Muscle of leg (tissue), 11 donors: ENCODE results near the gene TYRO3. TPM values are rescaled to one million over a fixed set of nuclear protein-coding genes. Genes with fewer than 3 reads are reported as not detected.

Source experiments
- DNase-seq: peaks from one replicate; pipeline ENCODE4 v3.0.0; 2013
- H3K27ac ChIP-seq: one replicate; pipeline ENCODE4 v1.5.1; 2013; ENCODE audit warnings: mild to moderate bottlenecking, low read length, control low read depth
- H3K27me3 ChIP-seq: one replicate; pipeline ENCODE4 v1.6.1; 2013; ENCODE audit warnings: low read length; ENCODE audit not compliant: control insufficient read depth, insufficient read depth
- H3K36me3 ChIP-seq: one replicate; pipeline ENCODE4 v1.6.1; 2013; ENCODE audit warnings: low read length; ENCODE audit not compliant: control insufficient read depth, insufficient read depth
- H3K4me1 ChIP-seq: one replicate; pipeline ENCODE4 v1.6.1; 2013; ENCODE audit warnings: low read length; ENCODE audit not compliant: control insufficient read depth, insufficient read depth
- H3K4me3 ChIP-seq: one replicate; pipeline ENCODE4 v1.5.1; 2013; ENCODE audit warnings: low read length, control low read depth
- H3K9me3 ChIP-seq: replicated peaks from 2 replicates; pipeline ENCODE4 v1.6.1; 2013; ENCODE audit warnings: low read depth, low read length; ENCODE audit not compliant: control insufficient read depth
- whole genome bisulfite sequencing: methylation state at CpG from one replicate; pipeline ENCODE4 v1.1.5; 2013; ENCODE audit warnings: missing lambda C conversion rate; ENCODE audit not compliant: insufficient coverage; 5-methylcytosine and 5-hydroxymethylcytosine counted together
- polyA plus RNA-seq, 8 donors: library from polyadenylated mRNA; unstranded; fragments of 120-200 nt; gene quantifications; one replicate each; pipeline versions ENCODE4 v1.2.1 to v1.2.3, GENCODE V29; 2013; ENCODE audit warnings: inconsistent platforms in 1 of 8, low replicate concordance in 1 of 8; ENCODE audit not compliant: insufficient read length in 8 of 8, insufficient read depth in 1 of 8
- total RNA-seq: library from RNA; stranded (reverse); fragments of 120-200 nt; gene quantifications from one replicate; pipeline ENCODE4 v1.2.4, GENCODE V29; 2013

The TYRO3 gene
- total and polyA plus RNA-seq, 9 donors = 13.9 to 37.9 (median 23.6) TPM

GRCh38 chr15:41597787-41598186, 38.8 kb downstream of the TYRO3 start:
- no peak overlapping the region for H3K27ac ChIP-seq
- H3K4me1 ChIP-seq = no peaks in the 10 kb centered on the region
- no CpG with 5 or more reads among the region's 5 CpGs for WGBS
- H3K4me3 ChIP-seq = no peak overlapping the region
- no peaks in the 10 kb centered on the region for H3K36me3 ChIP-seq
- no peaks in the 10 kb centered on the region for H3K9me3 ChIP-seq
- DNase-seq = no peak
- H3K27me3 ChIP-seq = no peaks in the 10 kb centered on the region

GRCh38 chr15:41599061-41599460, 40.0 kb downstream of the TYRO3 start:
- no peak overlapping the region for H3K27ac ChIP-seq
- no peak overlapping the region for H3K4me3 ChIP-seq
- H3K36me3 ChIP-seq = no peaks in the 10 kb centered on the region
- no peak for DNase-seq
- no peaks in the 10 kb centered on the region for H3K27me3 ChIP-seq
- H3K9me3 ChIP-seq = no peaks in the 10 kb centered on the region
- WGBS = no CpG with 5 or more reads among the region's 1 CpG
- peaks cover 3% of the 10 kb centered on the region for H3K4me1 ChIP-seq

GRCh38 chr15:41603411-41603935, 44.5 kb downstream of the TYRO3 start:
- no peak overlapping the region for H3K4me3 ChIP-seq
- peaks cover 2% of the 10 kb centered on the region for H3K27me3 ChIP-seq
- WGBS = 80% methylated on average over 1 of the region's 6 CpGs
- no peak overlapping the region for H3K27ac ChIP-seq
- H3K4me1 ChIP-seq = peaks cover 7% of the 10 kb centered on the region
- H3K36me3 ChIP-seq = no peaks in the 10 kb centered on the region
- no peaks in the 10 kb centered on the region for H3K9me3 ChIP-seq
- DNase-seq = no peak

DNA sequence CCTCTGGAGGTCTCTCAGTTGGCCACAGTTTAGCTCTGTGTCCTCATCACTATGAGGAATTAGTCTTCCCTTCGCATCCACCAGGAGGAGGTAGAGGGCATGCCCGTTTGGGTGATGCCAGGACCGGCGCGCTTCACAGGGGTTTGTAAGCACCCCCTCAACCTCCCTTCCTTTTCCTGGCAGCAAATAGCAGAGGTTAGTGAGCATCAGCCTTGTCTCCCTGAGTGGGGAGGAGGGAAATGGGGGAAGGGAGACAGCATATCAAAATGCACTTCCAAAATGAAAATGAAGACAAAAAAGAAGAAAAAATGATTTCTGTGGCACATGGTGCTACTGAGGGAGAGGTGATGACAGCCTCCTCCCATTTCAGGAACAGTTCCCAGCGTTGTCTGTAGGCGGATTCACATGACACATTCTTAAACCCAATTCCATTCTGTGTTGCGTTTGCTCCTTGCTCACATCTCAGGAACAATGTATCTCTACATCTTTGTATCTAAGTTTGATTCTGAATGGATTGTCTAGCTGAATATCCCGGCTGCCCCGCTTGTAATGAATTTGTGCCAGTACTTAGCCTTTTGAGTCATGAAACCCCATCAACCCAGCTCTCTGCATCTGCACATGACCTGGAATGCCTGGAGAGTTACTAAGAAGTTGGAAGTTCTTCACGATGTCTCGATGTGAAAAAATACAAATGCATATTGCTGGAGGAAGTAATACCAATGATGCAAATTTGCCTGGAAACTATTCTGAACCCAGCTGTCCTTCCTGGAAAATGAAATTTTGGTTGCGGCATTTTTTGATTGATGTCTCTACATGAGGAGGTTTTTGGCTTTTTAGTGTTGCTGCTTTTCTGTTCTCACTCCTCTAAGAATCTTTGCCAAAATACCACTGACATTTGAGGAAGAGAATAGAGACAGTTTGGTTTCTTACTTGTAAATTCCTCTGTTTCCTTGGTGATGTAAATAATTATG, 45.2 kb downstream of the TYRO3 start:
- Histone ChIP-seq H3K9me3 (no peaks in the 10 kb centered on the region), H3K27ac (peak overlapping the region; percentile 80), H3K4me1 (peaks cover 7% of the 10 kb centered on the region), H3K36me3 (no peaks in the 10 kb centered on the region), H3K4me3 (peak overlapping the region; percentile 6), H3K27me3 (peaks cover 2% of the 10 kb centered on the region)
- WGBS = 6% methylated on average over 2 of the region's 13 CpGs
- peak; percentile 88 for DNase-seq

DNA sequence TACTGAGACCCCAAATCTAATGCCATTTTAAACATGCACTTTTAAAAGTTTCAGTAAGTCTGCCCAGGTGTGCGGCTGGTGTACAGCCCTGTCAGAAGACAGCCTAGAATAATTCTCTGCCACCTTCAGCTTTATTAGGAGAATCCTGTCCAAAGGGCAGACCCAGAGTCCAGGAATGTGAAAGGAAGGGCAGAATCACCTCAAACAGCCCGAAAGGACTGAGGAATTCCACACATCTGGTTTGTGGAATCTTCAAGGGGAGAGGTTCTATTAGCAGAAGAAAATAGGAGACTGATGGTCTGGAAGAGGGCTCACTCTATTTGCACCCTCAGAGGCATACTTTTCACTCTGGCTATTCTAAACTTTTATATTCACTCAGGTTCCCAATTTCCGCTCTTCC, 46.6 kb downstream of the TYRO3 start:
- 86% methylated on average over 1 of the region's 3 CpGs for WGBS
- Histone ChIP-seq H3K4me3 (no peak overlapping the region), H3K4me1 (peaks cover 7% of the 10 kb centered on the region), H3K36me3 (no peaks in the 10 kb centered on the region), H3K27ac (no peak overlapping the region), H3K27me3 (peaks cover 2% of the 10 kb centered on the region), H3K9me3 (no peaks in the 10 kb centered on the region)
- no peak for DNase-seq

- Histone ChIP-seq H3K27me3 (peaks cover 2% of the 10 kb centered on the region), H3K9me3 (no peaks in the 10 kb centered on the region), H3K27ac (no peak overlapping the region), H3K4me1 (peaks cover 7% of the 10 kb centered on the region), H3K36me3 (no peaks in the 10 kb centered on the region), H3K4me3 (no peak overlapping the region)
- peak; percentile 87 for DNase-seq
- WGBS = 18% methylated on average over 1 of the region's 1 CpG
These were observed 48.0 kb downstream of the TYRO3 start for GRCh38 chr15:41606997-41607396.

DNA sequence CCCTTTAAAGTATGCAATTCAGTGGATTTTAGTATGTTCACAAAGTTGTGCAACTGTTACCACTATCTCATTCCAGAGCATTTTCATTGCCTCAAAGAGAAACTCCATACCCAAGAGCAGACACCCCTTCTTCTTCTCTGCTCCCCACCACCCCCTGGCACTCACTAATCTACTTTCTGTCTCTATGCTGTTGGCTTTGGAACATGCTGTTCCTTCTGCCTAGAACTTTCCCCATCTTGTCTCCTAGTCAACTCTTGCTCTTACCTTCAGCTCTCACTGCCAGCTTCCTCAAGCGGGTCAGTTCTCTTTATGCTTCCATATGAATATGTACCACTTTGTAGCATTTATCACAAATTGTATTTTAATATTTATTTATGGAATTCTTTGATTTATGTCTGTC, 50.1 kb downstream of the TYRO3 start:
- WGBS = no CpG with 5 or more reads among the region's 1 CpG
- Histone ChIP-seq H3K4me3 (no peak overlapping the region), H3K27me3 (peaks cover 2% of the 10 kb centered on the region)

DNA sequence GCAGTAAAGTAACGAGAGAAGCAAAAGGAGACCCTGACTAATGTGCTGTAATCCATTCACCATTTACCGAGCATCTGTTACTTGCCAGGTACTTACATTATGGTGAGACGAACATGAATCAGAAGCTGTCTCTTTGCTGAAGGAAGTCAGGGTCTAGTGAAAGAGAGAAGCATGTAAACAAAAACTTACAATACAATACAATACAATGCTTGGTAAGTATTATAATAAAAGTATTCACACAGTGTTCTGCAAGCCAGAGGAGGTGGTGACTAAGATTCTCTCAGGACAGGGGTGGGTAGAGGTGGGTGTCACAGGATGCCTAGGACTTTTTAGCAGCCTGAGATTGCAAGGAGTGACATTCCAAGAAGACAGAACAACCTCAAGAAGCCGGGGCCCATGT, 51.0 kb downstream of the TYRO3 start:
- H3K4me3 ChIP-seq = no peak overlapping the region
- H3K9me3 ChIP-seq = no peaks in the 10 kb centered on the region
- H3K27ac ChIP-seq = no peak overlapping the region
- no peaks in the 10 kb centered on the region for H3K27me3 ChIP-seq
- no peaks in the 10 kb centered on the region for H3K4me1 ChIP-seq
- no peaks in the 10 kb centered on the region for H3K36me3 ChIP-seq
- DNase-seq = no peak
- 89% methylated on average over 1 of the region's 4 CpGs for WGBS

More for the DNA sequence above, 50.1 kb downstream of the TYRO3 start:
- no peaks in the 10 kb centered on the region for H3K36me3 ChIP-seq
- no peak for DNase-seq
- H3K27ac ChIP-seq = no peak overlapping the region
- H3K9me3 ChIP-seq = no peaks in the 10 kb centered on the region
- H3K4me1 ChIP-seq = peaks cover 3% of the 10 kb centered on the region

DNA sequence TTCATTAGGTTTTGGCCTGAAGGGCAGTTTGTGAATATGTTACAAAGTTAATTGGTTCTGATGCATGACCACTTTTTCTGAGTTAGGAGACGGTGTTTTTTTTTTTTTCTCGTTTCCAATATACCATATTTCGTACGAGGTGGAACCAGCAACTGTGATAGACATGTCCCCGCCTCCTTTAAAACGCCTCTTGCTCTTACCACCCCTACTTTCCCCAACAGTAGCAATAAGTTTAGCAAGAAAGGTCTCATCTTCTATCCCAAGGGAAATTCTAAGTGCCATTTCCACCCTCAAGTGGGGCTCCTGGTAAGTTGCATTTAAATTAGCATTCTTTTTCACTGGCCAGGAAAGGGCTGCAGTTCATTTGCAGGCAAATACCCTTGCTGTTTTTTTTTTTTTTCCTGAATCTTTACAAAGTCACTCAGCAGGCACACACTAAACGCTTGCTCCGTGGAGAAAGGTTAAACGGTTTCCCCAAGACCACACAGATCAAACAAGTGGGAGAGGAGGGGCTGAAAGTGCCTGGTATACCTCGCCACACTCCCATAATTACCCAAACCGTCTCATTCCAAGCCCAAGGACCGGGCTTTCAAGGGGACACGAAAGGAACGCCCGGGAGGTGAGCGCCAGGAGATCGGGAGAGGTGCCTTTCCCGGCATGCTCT, 61.7 kb downstream of the TYRO3 start:
- 0% methylated on average over 7 of the region's 18 CpGs for WGBS
- Histone ChIP-seq H3K9me3 (no peaks in the 10 kb centered on the region), H3K4me1 (peaks cover 4% of the 10 kb centered on the region), H3K27ac (peak overlapping the region; percentile 92), H3K4me3 (peak overlapping the region; percentile 57), H3K36me3 (no peaks in the 10 kb centered on the region), H3K27me3 (no peaks in the 10 kb centered on the region)
- no peak for DNase-seq
